HG03571 (cell line): ENCODE results near the gene HMOX1.
A peak's percentile ranks its signal among the peaks of the same experiment; 100 is the strongest.

Source experiments
- ATAC-seq: cut with Tn5 transposase; IDR thresholded peaks from one replicate; pipeline ENCODE4 v1.9.1; 2021; ENCODE audit not compliant: unreplicated experiment

The HMOX1 gene

DNA sequence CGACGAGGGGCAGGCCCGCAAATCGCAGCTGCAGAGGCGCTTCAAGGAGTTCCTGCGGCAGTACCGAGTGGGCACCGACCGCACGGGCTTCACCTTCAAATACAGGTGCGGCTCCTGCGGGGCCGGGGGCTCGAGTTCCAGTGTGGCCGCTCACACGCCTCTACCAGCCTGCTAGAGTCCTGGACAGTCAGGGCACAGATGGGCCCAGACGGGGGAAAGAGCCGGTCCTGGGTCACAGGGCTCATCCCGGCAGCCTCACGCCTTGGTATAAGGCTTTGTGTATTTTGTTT is 19.6 kb downstream of the HMOX1 start:
- ATAC-seq, result no peak

DNA sequence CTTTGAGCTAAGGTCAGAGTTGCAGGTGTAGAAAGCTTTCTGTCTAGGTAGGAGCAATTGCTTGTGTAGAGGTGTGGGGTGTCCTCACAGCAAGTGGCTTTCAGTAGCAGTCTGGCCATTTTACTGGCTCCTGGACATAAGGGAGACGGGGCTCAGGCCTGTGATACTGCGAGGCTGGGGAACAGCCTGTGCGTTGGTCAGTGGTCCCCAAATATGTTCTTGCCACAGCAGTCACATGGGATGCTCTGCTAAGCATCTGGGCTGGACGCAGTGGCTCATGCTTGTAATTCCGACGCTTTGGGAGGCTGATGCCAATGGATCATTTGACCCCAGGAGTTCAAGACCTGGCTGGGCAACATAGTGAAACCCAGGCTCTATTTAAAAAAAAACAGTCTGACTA is 21.0 kb downstream of the HMOX1 start:
- no peak for ATAC-seq

DNA sequence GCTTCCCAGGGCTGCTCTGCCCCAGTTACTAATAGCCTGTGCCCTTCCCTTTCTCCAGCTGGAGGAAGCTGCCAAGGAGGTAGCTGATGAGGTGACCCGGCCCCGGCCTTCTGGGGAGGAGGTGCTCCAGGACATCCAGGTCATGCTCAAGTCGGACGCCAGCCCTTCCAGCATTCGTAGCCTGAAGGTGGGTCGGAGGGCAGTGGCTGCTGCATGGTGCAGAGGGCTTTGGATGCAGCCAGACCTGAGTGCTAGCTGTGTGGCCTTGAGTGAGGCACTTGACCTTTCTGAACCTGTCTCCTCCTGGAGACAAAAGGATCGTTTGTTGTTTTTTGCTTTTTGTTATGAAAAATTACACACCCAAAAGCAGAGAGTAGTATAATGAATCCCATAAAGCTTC is 22.5 kb downstream of the HMOX1 start:
- ATAC-seq, result no peak

DNA sequence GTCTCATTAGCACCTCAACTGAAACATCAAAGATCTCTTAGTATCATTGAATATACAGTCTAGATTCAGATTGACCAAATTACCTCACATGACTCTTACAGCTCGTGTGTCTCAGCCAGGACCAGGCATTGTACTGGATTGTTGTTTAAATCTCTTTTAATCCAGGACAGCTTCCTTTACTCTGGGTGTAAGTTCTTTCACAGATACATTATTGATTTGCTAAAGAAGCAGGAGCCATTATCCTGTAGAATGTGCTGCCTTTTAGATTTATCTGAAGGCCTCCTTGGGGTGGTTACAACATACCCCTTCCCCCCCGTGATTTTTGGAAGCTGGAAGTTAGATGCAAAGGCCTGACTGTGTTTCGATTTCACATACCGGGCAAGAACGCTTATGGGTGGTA is 23.3 kb downstream of the HMOX1 start:
- no peak for ATAC-seq

DNA sequence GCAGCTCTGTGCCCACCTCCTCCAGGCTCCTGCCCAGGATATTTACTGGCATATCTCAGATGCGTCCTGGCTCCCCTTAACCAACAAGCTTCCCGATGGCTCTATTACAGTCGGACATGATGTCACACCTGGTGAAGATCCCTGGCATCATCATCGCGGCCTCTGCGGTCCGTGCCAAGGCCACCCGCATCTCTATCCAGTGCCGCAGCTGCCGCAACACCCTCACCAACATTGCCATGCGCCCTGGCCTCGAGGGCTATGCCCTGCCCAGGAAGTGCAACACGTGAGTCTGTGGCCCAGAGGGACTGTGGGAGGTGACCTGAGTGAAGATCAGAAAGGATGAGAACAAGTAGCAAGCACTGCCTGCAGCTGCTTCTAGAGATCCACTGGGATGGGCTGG is 25.5 kb downstream of the HMOX1 start:
- ATAC-seq, result no peak

DNA sequence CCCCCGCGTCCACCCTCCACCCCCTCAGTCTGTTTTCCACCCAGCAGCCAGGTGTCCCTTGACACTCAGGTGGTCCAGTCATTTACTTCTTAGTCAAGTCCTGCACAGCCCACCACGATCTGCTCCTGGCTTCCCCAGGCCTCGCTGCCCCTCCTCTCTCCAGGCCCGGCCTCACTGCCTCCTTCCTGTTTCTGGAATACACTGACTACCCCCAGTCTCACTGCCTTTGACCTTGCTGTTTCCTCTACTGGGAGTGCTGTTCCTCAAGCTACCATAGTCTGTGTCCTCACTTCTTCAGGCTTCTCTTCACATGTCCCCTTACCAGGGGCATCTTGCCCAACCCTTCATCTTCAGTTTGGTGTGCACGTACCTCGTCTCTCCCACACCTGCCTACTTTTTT is 26.5 kb downstream of the HMOX1 start:
- no peak for ATAC-seq

DNA sequence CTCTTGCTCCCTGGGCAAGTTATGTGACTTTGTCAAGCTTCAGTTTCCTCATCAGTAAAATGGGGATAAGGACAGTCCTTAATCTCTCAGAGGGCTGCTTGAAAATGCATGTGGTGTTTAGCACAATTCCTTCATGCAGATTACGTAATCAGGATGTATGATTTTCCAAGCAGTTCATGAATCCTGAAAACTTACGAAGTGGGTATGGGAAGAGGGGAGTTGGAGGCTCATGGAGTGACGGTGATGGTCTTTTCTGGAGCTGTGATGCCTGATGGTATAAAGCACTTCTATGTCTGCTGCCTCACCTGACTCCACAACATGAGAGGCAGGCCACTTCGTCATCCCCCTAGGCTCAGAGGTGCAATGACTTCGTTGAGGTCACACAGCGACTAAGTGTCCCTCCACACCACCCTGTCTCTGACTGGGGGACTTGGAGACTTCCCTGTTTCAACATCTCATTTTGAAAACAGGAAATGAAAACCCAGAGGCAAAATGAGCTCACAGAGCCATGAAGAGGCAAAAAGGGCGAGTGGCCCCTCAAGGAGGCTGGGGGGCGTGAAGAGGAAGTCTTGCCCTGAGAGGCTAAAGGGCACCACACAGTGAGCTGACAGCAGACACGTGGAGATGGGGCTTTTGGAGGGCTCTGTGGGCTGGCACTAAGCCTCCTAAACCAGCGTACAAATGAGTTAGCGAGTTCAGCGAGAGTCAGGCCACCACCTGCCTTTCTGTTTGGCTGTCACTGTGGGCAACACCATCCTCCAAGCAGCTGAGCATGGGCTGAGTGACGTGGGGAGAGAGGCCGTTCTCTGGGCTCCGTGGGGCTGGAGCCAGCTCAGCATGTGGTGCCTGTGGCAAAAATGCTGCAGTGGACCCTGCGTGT is 29.1 kb downstream of the HMOX1 start:
- peak; percentile 65 for ATAC-seq

DNA sequence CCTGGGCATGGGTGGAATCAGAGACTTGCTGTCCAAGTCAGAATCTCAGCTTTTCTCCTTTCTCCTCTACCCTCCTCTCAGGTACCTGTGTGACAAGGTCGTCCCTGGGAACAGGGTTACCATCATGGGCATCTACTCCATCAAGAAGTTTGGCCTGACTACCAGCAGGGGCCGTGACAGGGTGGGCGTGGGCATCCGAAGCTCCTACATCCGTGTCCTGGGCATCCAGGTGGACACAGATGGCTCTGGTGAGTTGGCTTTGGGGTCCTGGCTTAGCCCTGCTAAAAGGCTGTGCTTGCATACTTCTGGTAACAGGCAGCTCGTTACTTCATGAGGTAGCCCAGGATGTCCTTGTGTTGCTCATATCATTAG is 29.8 kb downstream of the HMOX1 start:
- peak; percentile 1 for ATAC-seq

DNA sequence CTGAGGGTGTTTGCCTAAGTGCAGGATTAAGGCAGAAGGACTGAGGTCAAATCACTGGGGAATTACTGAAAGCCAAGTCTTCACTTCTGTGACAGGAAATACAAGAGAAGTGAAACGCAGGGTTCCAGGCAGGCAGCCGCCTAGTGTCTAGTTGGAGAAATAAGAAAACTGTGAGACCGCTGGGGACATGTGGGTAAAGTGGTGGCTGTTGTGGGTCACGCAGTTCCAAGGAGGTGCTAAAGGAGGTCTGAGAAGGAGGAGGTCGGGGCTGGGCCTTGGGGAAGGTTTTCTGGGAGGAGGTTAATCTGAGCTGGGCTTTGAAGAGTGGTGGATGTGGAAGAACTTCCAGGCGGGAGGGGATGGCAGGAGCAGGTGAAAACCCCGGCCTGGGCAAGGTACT is 30.2 kb downstream of the HMOX1 start:
- no peak for ATAC-seq

DNA sequence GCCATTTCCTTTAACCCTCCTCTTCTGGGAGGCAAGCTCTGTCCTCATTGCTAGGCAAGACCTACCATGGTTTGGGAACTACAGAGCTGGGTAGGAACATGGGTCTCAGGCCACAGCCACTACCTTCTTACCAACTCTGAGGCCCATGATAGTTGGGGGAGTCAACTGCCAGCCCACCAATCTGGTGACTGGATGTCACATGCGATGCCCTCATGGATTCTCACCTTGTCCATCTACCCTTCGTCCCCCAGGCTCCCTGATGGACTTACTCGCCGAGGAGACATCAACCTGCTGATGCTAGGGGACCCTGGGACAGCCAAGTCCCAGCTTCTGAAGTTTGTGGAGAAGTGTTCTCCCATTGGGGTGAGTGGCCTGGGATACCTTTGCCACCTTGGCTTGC is 32.7 kb downstream of the HMOX1 start:
- ATAC-seq, result no peak

DNA sequence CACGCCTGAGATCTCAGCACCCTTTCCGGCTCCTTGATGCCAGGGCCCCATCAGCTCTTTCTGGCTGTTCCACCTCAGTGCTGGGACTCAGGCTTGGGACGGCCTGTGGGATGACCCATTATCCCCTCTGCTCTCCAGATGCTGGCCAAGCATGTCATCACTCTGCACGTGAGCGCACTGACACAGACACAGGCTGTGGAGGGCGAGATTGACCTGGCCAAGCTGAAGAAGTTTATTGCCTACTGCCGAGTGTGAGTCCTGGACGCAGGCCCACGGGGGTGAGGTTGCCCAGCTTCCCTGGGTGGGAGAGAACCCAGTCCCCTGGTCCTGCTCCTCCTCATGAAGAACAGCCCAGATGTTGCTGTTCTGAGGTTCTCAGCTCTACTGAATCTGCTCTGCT is 36.7 kb downstream of the HMOX1 start:
- no peak for ATAC-seq

DNA sequence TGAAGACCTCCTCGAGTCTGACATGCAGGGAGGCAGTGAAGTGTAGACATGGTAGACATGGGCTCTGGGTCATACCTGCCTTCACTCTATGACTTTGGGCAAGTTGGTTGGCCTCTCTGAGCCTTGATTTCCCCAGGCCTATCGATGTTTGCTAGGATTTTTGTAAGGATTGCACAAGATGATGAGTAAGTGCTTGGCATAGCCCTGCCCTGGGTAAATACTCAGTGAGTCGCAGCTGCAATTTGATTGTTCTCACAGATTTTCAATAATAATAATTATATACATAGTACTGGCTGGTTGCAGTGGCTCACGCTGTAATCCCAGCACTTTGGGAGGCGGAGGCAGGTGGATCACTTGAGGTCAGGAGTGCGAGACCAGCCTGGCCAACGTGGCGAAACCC is 37.2 kb downstream of the HMOX1 start:
- ATAC-seq, result no peak

DNA sequence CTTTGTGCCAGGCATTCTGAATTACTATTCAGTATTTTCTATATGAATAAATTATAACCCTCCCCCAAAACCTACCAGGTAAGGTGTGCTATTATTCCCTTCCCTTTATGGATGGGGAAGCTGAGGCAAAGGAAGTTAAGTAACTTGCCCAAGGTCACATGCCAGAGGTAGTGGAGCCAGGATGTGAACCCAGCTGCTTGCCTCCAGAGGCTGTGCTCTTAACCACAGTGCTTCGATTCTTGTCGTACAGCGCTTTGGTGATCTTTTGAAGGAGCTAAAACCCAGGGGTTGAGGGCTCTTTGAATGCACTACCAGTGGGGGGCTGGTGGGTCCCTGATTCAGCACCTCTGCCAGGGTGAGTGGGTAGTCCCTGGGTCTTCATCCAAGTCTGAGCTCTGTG is 37.8 kb downstream of the HMOX1 start:
- no peak for ATAC-seq

DNA sequence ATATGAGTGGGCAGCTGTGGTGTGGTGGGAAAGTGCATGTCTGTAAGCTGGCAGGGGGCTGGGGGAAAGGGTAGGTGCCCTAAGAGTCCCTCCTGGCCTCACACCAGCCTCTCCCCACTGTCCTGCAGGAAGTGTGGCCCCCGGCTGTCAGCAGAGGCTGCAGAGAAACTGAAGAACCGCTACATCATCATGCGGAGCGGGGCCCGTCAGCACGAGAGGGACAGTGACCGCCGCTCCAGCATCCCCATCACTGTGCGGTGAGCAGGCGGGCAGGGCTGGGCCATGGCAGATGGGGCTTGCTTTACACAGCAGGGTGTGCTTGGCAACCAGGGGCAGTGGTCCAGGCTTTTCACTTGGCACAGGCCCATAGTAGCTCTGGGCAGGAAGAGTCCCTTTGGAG is 38.9 kb downstream of the HMOX1 start:
- no peak for ATAC-seq

DNA sequence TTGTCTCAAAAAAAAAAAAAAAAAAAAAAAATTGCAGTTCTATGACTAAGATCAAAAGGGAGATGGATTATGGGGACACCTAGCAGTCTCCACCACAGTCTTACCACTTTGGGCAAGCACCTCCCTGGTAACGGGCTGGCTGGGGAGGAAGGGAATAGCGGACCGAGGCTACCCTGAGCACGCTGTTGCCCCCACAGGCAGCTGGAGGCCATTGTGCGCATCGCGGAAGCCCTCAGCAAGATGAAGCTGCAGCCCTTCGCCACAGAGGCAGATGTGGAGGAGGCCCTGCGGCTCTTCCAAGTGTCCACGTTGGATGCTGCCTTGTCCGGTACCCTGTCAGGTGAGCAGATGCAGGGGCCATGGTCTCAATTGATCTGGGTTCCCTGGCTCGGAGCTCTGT is 40.2 kb downstream of the HMOX1 start:
- ATAC-seq, result no peak

DNA sequence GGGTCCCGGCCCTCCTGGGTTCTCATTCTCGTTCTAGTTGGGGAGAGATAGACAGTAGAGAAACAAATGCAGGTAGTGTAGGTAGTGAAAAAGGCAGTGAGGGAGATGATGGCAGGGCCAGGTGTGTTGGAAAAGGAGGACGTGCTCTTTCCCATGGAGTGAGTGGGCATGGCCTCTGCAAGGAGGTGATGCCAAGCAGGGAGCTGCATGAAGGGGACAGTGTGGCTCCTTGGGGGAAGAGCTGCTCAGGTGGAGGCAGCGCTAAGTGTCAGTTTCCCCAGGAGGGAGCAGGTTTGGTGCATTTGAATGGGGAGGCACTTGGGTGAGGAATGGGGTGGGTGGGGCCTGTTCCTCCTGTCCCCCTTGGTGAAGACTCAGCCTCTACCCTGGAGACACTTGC is 41.2 kb downstream of the HMOX1 start:
- ATAC-seq, result no peak

DNA sequence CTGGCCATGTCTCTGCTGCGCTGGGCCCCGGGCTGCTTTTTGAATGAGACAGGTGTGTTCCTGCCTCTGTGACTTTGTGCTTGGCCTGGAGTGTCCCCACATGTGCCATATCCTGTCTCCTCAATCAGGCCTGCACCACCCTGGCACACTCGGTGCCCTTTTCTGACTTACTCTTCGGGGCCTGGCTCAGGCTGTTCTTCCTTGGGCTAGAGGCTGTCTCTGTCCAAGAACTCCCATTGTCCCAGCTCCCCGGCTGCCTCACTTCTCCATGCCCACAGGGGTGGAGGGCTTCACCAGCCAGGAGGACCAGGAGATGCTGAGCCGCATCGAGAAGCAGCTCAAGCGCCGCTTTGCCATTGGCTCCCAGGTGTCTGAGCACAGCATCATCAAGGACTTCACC is 42.0 kb downstream of the HMOX1 start:
- no peak for ATAC-seq

DNA sequence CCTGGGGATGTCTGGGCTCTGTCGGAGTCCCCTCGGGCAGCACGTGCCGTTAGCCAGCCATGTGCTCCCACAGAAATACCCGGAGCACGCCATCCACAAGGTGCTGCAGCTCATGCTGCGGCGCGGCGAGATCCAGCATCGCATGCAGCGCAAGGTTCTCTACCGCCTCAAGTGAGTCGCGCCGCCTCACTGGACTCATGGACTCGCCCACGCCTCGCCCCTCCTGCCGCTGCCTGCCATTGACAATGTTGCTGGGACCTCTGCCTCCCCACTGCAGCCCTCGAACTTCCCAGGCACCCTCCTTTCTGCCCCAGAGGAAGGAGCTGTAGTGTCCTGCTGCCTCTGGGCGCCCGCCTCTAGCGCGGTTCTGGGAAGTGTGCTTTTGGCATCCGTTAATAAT is 43.2 kb downstream of the HMOX1 start:
- no peak for ATAC-seq

DNA sequence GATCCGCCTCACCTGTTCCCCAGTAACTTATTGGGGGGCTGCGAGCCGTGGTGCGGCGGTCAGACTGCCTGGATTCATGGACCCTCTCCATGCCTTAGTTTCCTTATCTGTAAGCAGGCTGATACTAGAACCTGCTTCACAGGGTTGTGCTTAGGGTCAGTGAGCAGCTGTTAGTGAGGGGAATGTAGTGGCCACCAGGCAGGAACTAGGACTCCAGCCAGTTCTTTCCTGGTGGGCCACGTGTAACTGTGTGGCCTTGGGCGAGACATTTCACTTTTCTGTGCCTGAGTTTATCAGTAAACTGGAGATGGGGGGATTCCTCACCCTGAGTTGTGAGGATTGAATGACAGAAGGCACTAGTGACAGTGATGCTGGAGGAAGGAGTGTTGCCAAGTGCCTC is 43.9 kb downstream of the HMOX1 start:
- no peak for ATAC-seq

DNA sequence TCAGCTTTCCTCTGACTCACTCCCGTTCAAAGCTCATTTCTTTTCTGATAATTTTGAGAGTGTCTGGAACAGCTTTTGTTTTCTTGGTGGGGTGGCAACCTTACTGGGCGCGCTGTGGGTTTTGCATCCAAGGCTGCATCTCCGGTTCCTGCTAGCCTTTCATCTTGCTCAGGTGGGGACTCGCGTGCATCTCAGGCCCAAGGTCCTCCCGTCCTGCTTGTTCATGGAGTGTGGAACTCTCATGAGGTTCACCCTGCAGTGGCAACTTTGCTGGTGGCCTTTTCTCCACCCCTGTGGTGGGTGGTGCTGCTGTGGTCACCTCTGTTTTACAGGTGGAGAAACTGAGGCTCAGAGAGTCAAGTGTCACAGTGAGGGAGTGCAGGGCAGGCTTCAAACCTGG is 44.6 kb downstream of the HMOX1 start:
- ATAC-seq, result no peak

DNA sequence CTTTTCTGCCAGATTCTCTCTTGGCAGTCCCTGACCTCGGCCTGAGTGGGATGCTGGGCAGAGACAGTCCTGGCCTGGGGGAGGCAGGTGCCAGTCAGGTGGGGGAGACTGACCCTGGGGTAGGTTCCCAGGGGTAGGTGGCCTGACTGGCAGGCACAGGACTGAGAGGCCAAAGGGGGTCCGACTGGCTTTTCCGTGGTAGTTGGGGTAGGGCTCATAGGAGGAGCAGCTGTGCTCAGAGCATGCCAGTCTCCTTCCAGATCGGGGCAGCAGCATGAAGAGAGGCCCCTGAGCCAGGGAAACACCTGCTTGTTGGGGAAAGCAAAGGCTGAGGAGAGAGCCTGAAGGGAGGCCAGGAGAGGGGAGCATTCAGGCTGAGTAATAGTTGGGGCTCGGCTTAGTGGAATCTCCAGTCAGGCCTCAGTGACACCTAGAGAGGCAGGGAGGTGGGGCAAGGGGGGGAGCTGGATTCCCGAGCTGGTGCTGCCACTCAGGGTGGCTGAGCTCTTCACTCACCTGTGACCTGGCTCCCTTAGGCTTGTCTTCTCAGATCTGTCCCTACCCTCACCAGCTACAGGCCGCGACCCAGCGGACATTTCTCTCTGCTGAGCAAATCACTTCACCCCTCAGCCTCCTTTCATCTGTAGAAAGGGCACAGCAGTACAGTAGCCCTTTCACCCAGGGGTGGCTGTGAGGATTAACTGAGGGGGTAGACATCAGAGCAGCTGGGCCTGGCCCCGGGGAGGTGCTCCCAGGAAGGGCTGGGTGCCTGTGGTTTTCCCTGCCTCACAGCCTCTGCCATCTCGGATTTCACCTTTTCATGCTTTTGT is 45.3 kb downstream of the HMOX1 start:
- ATAC-seq, result no peak

DNA sequence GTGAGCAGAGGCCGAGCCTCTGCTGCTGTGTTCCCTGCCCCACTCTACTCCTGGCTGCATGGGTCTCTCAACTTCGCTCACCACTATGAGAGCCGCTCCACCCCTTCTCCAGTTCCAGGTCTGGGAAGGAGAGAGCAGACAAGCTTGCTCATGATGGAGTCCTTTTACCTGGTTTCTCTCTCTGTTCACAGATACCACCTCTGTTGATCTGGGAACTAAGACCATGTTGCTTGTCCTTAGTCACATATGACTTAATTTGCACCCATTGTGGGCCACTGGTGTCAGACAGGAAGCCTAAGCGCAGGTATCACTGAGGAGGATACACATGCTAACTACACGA is 45.9 kb downstream of the HMOX1 start:
- no peak for ATAC-seq

DNA sequence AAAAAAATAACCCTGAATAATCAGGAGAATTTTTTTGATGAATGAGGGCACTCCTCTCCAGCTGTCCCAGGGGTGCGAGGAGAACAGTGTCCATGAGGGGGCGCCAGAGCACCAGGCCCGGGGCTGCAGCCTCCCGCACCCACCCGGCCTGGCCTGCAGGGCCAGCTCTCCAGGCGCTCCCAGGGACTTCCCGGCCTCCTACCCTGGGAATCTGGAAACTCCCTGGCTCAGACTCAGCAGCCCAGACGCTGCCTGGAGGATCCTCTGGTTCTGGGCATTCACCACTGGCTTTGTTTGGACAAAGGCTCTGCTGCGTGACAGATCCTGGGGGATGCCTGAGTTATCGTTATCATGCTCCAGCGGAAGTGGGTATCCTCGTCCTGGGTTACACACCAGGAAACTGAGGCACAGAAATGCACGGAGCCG is 50.0 kb downstream of the HMOX1 start:
- ATAC-seq, result no peak
